GM23338 (cell line): ENCODE data around the gene OR8S1. TPM values are rescaled to one million over a fixed set of nuclear protein-coding genes. Genes with fewer than 3 reads are reported as not detected.

ENCODE experiments used
- ATAC-seq: fragments of 200-7000 bp; cut with Tn5 transposase; 3 replicates; pipeline ENCODE4 v1.9.1; 2020
- DNase-seq: peaks from one replicate; pipeline ENCODE4 v3.0.0-alpha.2; 2015; ENCODE audit warnings: low spot score
- H2AFZ ChIP-seq: fragments of 200-600 bp; sonication (generic); 2 replicates; pipeline ENCODE4 v1.8.0; 2016; ENCODE audit warnings: antibody characterized with exemption, mild to moderate bottlenecking, moderate library complexity
- H3F3A ChIP-seq: fragments of 200-600 bp; sonication (generic); replicated peaks from 2 replicates; pipeline ENCODE4 v1.8.0; 2017; ENCODE audit warnings: antibody characterized with exemption, mixed run types, low read depth
- H3K27ac ChIP-seq: fragments of 200-600 bp; sonication (generic); 2 replicates; pipeline ENCODE4 v1.6.1; 2016; ENCODE audit warnings: low read depth
- H3K27me3 ChIP-seq: fragments of 200-600 bp; sonication (generic); 2 replicates; pipeline ENCODE4 v1.8.0; 2016; ENCODE audit warnings: mild to moderate bottlenecking, mixed run types, moderate library complexity; ENCODE audit not compliant: insufficient read depth
- H3K36me3 ChIP-seq: fragments of 200-600 bp; sonication (generic); 2 replicates; pipeline ENCODE4 v1.8.0; 2016; ENCODE audit warnings: mild to moderate bottlenecking; ENCODE audit not compliant: insufficient read depth
- H3K4me1 ChIP-seq: fragments of 200-600 bp; sonication (generic); 2 replicates; pipeline ENCODE4 v1.8.0; 2016; ENCODE audit warnings: mild to moderate bottlenecking, moderate library complexity; ENCODE audit not compliant: insufficient read depth
- H3K4me2 ChIP-seq: fragments of 200-600 bp; sonication (generic); 2 replicates; pipeline ENCODE4 v1.7.1; 2017; ENCODE audit warnings: mixed run types
- H3K4me3 ChIP-seq: fragments of 200-600 bp; sonication (generic); 2 replicates; pipeline ENCODE4 v1.6.1; 2016; ENCODE audit warnings: mixed run types
- H3K79me2 ChIP-seq: fragments of 200-600 bp; sonication (generic); replicated peaks from 2 replicates; pipeline ENCODE4 v1.8.0; 2017; ENCODE audit warnings: mild to moderate bottlenecking; ENCODE audit not compliant: insufficient read depth
- H3K9me2 ChIP-seq: fragments of 200-600 bp; sonication (generic); 2 replicates; pipeline ENCODE4 v1.8.0; 2017; ENCODE audit not compliant: insufficient read depth
- H4K20me1 ChIP-seq: fragments of 200-600 bp; sonication (generic); replicated peaks from 2 replicates; pipeline ENCODE4 v1.8.0; 2017; ENCODE audit warnings: mild to moderate bottlenecking; ENCODE audit not compliant: insufficient read depth
- H3K27ac Mint-ChIP-seq: 2 replicates; pipeline ENCODE4 v1.8.0; 2020; ENCODE audit warnings: inconsistent platforms, mild to moderate bottlenecking, moderate library complexity, mixed read lengths
- H3K27me3 Mint-ChIP-seq: 3 replicates; pipeline ENCODE4 v1.8.0; 2022; ENCODE audit warnings: low read depth, mild to moderate bottlenecking, moderate library complexity, mixed read lengths, inconsistent platforms; ENCODE audit not compliant: insufficient read depth, poor library complexity
- H3K36me3 Mint-ChIP-seq: 3 replicates; pipeline ENCODE4 v1.8.0; 2021; ENCODE audit warnings: low read depth, mild to moderate bottlenecking, inconsistent platforms, moderate library complexity, mixed read lengths
- H3K4me1 Mint-ChIP-seq: 3 replicates; pipeline ENCODE4 v1.8.0; 2020; ENCODE audit warnings: mild to moderate bottlenecking, inconsistent platforms, mixed read lengths
- H3K4me3 Mint-ChIP-seq: 3 replicates; pipeline ENCODE4 v1.8.0; 2021; ENCODE audit warnings: moderate library complexity, mild to moderate bottlenecking, inconsistent platforms, mixed read lengths
- H3K9me3 Mint-ChIP-seq: 3 replicates; pipeline ENCODE4 v1.8.0; 2020; ENCODE audit warnings: moderate library complexity, mild to moderate bottlenecking, inconsistent platforms, mixed read lengths
- EZH2 ChIP-seq: fragments of 200-600 bp; sonication (generic); IDR thresholded peaks from one replicate; pipeline ENCODE4 v1.8.0; 2017; ENCODE audit warnings: antibody characterized with exemption, mild to moderate bottlenecking, low read depth; ENCODE audit not compliant: unreplicated experiment
- POLR2AphosphoS5 ChIP-seq: IDR thresholded peaks from 2 replicates; pipeline ENCODE4 v1.6.1; 2016; ENCODE audit warnings: antibody characterized with exemption, low read depth
- ZNF114 ChIP-seq: fragments of 250-450 bp; sonication (Bioruptor Pico); IDR thresholded peaks from 2 replicates; pipeline ENCODE4 v1.5.0; 2020; ENCODE audit warnings: mild to moderate bottlenecking, moderate library complexity
- ZNF462 ChIP-seq: fragments of 250-450 bp; sonication (Bioruptor Pico); IDR thresholded peaks from 2 replicates; pipeline ENCODE4 v1.5.0; 2020; ENCODE audit warnings: mild to moderate bottlenecking, moderate library complexity
- polyA plus RNA-seq: library from polyadenylated mRNA; unstranded; fragments of >200 nt; fragmentation: Nextera tagmentation; extraction: Ambion mirVana; gene quantifications from 2 replicates; pipeline ENCODE4 v1.2.1, GENCODE V29; 2016
- total RNA-seq: library from RNA; depleted of rRNA; stranded (reverse); fragments of >200 nt; shearing (Covaris generic); gene quantifications from 2 replicates; pipeline ENCODE4 v1.2.3, GENCODE V29; 2014
- TF ChIP-seq, protein P1 (sequence below): IDR thresholded peaks from 2 replicates; pipeline ENCODE4 v1.6.1; 2016; ENCODE audit warnings: antibody characterized with exemption
- TF ChIP-seq, protein P2 (sequence below), 2 experiments: fragments of 200-600 bp in 1 of 2; sonication (generic) in 1 of 2; conservative IDR thresholded peaks; 2 replicates each; pipeline versions ENCODE4 v1.5.1 to v1.6.1; 2016 to 2017; ENCODE audit warnings: antibody characterized with exemption in 2 of 2, low read depth in 2 of 2, mild to moderate bottlenecking in 2 of 2, moderate library complexity in 1 of 2

The OR8S1 gene
- total and polyA plus RNA-seq, 2 experiments from 2014 or later, result not detected

DNA sequence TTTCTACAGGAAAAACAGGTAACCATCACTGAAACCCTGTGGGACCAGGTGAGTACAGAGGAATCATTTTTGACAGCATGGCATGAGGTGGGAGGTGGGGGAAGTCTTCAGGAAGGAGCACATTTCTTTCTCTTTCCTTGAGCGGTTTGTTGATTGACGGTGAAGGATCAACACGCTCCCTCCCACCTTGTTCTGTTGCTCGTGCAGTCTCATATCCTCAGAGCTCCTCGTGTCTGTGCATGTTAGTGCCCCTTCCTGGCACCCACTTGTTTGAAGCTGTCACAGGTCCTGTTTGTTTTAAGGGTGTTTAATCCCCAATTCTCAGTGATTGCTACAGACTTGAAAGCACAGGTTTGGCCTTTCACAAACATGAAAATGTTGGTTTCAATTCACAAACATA is 38.8 kb upstream of the OR8S1 start (continued):
- TF ChIP-seq ZNF462, result no peak
- TF ChIP-seq EZH2, result no peak

- H2AFZ ChIP-seq, result no peak overlapping the region
- DNase-seq (no peak), ATAC-seq (no peak)
- H4K20me1 ChIP-seq, result no peaks in the 10 kb centered on the region
- H3K27ac ChIP-seq, result no peak overlapping the region
- H3K4me3 ChIP-seq, result no peak overlapping the region
- Mint-ChIP-seq H3K27me3 (peaks cover 3% of the 10 kb centered on the region), H3K36me3 (no peaks in the 10 kb centered on the region), H3K4me1 (no peaks in the 10 kb centered on the region), H3K4me3 (no peak overlapping the region), H3K9me3 (no peaks in the 10 kb centered on the region; the same call in 2 of the 3 replicates), H3K27ac (no peak overlapping the region)
- H3K79me2 ChIP-seq, result no peaks in the 10 kb centered on the region
- H3K4me2 ChIP-seq, result no peak overlapping the region
- no peaks in the 10 kb centered on the region for H3K27me3 ChIP-seq
- no peaks in the 10 kb centered on the region for H3K36me3 ChIP-seq
- no peaks in the 10 kb centered on the region for H3K4me1 ChIP-seq
- H3F3A ChIP-seq, result no peaks in the 10 kb centered on the region
- no peaks in the 10 kb centered on the region; the same call in 1 of the 2 replicates for H3K9me2 ChIP-seq
- TF ChIP-seq, protein P1, sequence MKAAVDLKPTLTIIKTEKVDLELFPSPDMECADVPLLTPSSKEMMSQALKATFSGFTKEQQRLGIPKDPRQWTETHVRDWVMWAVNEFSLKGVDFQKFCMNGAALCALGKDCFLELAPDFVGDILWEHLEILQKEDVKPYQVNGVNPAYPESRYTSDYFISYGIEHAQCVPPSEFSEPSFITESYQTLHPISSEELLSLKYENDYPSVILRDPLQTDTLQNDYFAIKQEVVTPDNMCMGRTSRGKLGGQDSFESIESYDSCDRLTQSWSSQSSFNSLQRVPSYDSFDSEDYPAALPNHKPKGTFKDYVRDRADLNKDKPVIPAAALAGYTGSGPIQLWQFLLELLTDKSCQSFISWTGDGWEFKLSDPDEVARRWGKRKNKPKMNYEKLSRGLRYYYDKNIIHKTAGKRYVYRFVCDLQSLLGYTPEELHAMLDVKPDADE, result no peak
- TF ChIP-seq ZNF114 (CRISPR knock-in tag) (no peak), ZNF462 (no peak), EZH2 (no peak), POLR2AphosphoS5 (no peak)
- TF ChIP-seq, protein P2, sequence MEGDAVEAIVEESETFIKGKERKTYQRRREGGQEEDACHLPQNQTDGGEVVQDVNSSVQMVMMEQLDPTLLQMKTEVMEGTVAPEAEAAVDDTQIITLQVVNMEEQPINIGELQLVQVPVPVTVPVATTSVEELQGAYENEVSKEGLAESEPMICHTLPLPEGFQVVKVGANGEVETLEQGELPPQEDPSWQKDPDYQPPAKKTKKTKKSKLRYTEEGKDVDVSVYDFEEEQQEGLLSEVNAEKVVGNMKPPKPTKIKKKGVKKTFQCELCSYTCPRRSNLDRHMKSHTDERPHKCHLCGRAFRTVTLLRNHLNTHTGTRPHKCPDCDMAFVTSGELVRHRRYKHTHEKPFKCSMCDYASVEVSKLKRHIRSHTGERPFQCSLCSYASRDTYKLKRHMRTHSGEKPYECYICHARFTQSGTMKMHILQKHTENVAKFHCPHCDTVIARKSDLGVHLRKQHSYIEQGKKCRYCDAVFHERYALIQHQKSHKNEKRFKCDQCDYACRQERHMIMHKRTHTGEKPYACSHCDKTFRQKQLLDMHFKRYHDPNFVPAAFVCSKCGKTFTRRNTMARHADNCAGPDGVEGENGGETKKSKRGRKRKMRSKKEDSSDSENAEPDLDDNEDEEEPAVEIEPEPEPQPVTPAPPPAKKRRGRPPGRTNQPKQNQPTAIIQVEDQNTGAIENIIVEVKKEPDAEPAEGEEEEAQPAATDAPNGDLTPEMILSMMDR (conservative IDR thresholded peaks at IDR 0.05; ENCODE audit: low read depth in 2 of 2), result no peak
These were observed 36.4 kb upstream of the OR8S1 start for GRCh38 chr12:48489012-48489411.
